AG08396 (cell line): ENCODE measurements around the gene TMA16.

Experiments used
- DNase-seq: peaks from one replicate; pipeline ENCODE4 v3.0.0; 2012; ENCODE audit warnings: low spot score, mixed read lengths

Gene TMA16

DNA sequence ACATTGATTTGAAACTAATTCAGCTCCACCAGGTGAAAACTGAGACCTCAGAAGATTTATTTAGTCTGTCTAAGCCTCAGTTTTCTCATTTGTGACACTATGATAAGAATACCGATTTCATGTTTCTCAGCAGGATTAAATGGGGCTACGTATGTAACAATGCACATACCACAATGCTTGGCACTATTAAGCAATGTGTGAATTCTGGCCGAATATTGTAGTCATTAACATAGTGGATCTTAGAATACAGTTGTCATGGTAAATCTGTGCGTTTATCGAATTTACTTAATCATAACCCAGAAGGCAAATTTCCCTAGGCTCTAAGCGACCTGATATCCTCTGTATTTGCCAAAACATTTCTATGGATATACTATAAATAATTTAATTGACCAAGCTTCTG lies 69.1 kb downstream of the TMA16 start:
- DNase-seq, result no peak

DNA sequence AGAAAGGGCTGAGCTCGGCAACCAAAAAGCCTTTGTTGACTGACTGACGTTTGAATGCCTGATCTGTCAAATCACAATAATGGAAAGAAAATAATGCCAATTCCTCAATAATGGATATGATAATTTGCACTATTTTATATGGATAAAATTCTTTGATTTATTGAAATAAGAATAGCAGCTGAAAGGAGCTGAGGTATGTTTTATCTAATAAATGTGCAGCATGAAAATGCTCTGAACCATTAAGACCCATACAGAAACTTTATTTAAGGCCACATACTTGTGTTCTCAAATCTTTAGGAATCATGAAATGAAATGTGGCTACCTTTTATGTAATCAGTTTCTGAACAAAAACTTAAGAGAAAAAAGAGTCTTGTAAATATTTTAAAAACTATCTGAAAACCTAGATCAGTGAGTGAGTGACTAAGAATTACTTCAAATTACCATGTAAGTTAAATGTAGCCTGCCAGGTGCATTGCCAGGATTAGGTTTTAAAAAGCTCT lies 69.8 kb downstream of the TMA16 start:
- DNase-seq, result no peak

DNA sequence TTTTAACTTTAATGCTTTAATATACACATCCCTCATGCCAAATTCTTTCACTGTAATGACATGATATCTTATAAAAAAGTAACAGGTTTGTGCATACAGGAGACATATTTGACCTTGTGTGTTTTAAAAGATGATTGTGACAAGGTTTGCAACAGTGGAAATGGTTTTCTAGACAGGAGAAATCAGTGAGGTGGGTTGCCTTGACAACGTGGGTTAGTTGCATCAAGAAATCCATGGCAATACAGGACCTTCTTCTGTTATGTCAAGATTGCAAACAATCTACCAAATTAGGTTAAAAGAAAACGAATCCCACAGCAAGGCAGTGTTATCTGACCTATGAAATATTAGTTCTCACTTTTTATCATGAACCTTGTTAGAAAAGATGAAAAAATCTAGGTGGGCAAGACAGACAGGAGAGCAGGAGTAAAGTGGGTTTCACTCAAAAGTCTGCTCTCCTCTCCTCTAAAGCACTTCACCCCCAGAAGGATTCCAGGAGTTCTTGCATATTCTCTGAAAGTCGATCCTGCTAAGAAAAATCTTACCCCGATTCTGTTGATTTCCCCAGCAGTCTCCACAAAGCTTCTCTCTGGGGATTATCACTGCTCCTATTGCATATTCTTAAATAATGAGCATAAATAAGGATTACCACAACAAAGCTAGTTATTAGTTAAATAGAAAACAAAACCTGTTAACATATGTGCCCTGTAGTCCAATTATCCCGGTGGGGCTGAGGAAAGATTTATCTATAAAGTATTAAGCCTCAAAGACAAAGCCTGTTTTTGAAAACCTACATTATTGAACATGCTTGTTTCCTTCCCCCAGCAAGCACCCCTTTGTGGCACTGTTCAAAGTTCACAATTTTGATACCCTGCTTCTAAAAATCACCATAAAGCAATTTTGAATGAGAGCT lies 71.0 kb downstream of the TMA16 start:
- DNase-seq, result no peak

DNA sequence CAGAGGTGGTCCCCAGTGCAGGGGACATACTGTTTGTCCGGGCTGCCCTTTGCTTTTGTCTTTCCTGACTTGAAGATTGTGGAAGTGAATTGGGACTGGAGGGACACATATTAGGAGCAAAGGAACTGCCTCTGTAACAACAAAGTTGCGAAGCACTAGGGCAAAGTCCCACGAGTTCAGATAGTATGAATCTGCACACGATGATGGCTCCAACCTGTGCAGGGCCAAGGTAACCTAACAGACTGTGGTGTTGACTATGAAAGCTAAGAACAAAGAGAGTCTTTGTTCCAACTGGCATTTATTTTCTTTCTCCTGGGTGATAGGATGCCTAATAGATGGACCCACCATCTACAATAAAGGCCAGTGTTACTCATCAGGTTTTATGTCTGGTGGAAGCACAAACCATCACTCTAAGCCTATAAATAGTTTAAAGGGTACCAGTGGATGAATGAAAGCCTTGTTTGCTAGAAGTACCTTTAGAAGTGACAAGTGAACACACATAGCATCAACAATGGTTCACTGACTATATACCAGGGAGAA lies 71.8 kb downstream of the TMA16 start:
- no peak for DNase-seq

DNA sequence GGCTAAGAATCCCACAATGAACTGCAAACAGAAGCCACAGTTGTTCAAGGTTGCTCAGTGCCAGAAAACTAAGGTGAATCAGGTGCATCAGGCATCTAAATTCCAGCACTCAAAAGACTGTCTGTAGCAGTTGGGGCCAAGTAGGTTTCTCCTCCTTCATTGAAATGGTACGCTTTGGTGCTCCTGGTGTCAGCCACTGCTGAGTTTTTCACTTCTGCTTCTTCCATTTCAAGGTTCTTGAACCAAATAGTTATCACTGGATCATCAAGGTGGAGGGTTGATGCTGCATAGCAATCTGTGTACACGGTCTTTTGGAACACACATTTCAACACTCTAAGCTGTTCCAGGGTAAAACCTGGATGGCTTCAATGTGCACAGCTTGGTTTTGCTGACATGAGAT lies 74.4 kb downstream of the TMA16 start:
- DNase-seq, result no peak
